Uterus (tissue), 2 donors: ENCODE measurements around the gene SPRY4.
"Not testable (repeated sequence)": the region's sequence is repeated elsewhere in the genome, so short reads cannot be mapped to it uniquely, and the experiment has no call there.

Source experiments
- CTCF ChIP-seq, 4 experiments: fragments of 200-600 bp in 2 of 4; fragments of 450-650 bp in 2 of 4; sonication (generic) in 2 of 4; IDR thresholded peaks; one replicate each; pipeline ENCODE4 v1.5.1; 2016 to 2019; ENCODE audit warnings: antibody characterized with exemption in 4 of 4, mild to moderate bottlenecking in 2 of 4, moderate library complexity in 1 of 4
- POLR2A ChIP-seq, 2 donors: fragments of 450-650 bp; IDR thresholded peaks; one replicate each; pipeline ENCODE4 v1.6.1; 2016; ENCODE audit warnings: antibody characterized with exemption in 2 of 2, mild to moderate bottlenecking in 1 of 2, moderate library complexity in 1 of 2

GRCh38 chr5:142362193-142362592 lies 37.4 kb upstream of the SPRY4 start:
- not testable (repeated sequence) for TF ChIP-seq CTCF, POLR2A (IDR thresholded peaks at IDR 0.05)
